NCI-H187 (cell line): ENCODE measurements around the gene SAA4.
"Not testable (repeated sequence)": the region's sequence is repeated elsewhere in the genome, so short reads cannot be mapped to it uniquely, and the experiment has no call there.

ENCODE experiments used
- DNase-seq, 2 experiments: peaks; one replicate each; lab custom pipeline; 2025; lab: John Stamatoyannopoulos, UW

The SAA4 gene

DNA sequence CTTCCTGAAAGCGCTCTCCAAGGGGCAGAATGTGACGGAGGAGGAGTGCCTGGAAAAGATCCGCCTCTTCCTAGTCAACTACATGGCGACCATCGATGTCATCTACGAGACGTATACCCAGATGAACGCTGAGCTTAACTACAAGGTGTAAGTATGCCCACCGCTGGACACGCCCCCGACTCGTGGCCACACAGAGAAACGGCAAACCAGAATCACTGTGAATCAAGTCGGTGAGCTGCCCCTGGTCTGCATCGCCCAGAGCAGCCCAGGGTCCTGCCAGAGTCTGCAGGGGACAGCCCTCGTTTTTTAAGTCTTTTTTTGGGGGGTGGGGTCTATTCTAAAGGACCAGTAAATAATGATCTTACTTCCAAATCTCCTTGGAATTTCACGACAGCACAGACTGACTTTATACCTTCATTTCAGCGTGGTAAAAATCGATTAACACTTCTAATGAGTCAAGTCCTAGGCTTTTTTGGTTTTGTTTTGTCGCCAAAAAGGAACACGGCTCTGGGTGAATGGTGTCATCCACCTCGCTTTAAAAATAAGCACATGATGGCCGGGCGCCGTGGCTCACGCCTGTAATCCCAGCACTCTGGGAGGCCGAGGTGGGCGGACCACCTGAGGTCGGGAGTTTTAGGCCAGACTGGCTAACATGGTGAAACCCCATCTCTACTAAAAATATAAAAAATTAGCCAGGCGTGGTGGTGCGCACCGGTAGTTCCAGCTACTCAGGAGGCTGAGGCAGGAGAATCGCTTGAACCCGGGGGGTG lies 46.9 kb downstream of the SAA4 start:
- not testable (repeated sequence) for DNase-seq

GRCh38 chr11:18188796-18189195 lies 47.8 kb downstream of the SAA4 start:
- DNase-seq = no peak
